Psoas muscle (tissue), 8 donors: ENCODE data around the gene MRPL14. TPM values are rescaled to one million over a fixed set of nuclear protein-coding genes. Genes with fewer than 3 reads are reported as not detected.

Source experiments
- ATAC-seq, 4 donors: fragments of 200-7000 bp; cut with Tn5 transposase; one replicate each; pipeline ENCODE4 v1.9.1; 2020; ENCODE audit warnings: moderate library complexity in 3 of 4, mild to moderate bottlenecking in 2 of 4
- DNase-seq, 2 donors: peaks; one replicate each; pipeline ENCODE4 v3.0.0-alpha.2; 2020
- H3K27ac ChIP-seq: fragments of 200-600 bp; one replicate; pipeline ENCODE4 v1.8.0; 2022
- H3K27me3 ChIP-seq, 3 donors: fragments of 200-600 bp in 1 of 3; one replicate each; pipeline versions ENCODE4 v1.6.1 to v1.8.0; 2013 to 2022; ENCODE audit warnings: low read length in 2 of 3, mild to moderate bottlenecking in 2 of 3, moderate library complexity in 1 of 3; ENCODE audit not compliant: insufficient read depth in 3 of 3
- H3K36me3 ChIP-seq, 2 donors: fragments of 200-600 bp in 1 of 2; one replicate each; pipeline versions ENCODE4 v1.6.1 to v1.8.0; 2013 to 2022; ENCODE audit warnings: low read depth in 1 of 2, mild to moderate bottlenecking in 1 of 2, moderate library complexity in 1 of 2; ENCODE audit not compliant: insufficient read depth in 1 of 2
- H3K4me1 ChIP-seq: fragments of 200-600 bp; one replicate; pipeline ENCODE4 v1.8.0; 2022
- H3K4me3 ChIP-seq: fragments of 200-600 bp; one replicate; pipeline ENCODE4 v1.8.0; 2022; ENCODE audit warnings: mild to moderate bottlenecking
- H3K9me3 ChIP-seq: fragments of 200-600 bp; one replicate; pipeline ENCODE4 v1.8.0; 2022
- WGBS, 3 donors: extraction: QIAGEN DNeasy Blood & Tissue Kit; methylation state at CpG; one replicate each; pipeline versions ENCODE4 v1.1.6 to v1.1.7; 2013; 5-methylcytosine and 5-hydroxymethylcytosine counted together
- intact Hi-C, 2 donors: fragments of 100-400 bp; cut with DNase I; formaldehyde crosslinking; loops; one replicate each; pipeline versions ENCODE4 v1.11.0 to v1.14.2; 2022
- polyA plus RNA-seq, 3 donors: library from polyadenylated mRNA; stranded (reverse); fragments of 200-250 nt; gene quantifications; one replicate each; pipeline ENCODE4 v1.2.3, GENCODE V29; 2013
- total RNA-seq, 4 donors: library from RNA; stranded (reverse); fragmentation: NEBNext Ultra II Directional in 2 of 4; extraction: Animal tissue kit (Norgen Biotek cat#: 25700) in 2 of 4; gene quantifications; one replicate each; pipeline versions ENCODE4 v1.2.1 to v1.2.4, GENCODE V29; 2021 to 2023
- TF ChIP-seq, protein P1 (sequence below): fragments of 200-600 bp; IDR thresholded peaks from one replicate; pipeline ENCODE4 v1.8.0; 2022; ENCODE audit warnings: antibody characterized with exemption
- donor health status: healthy with polysubstance abuse.
- donor health status: DM: no; HTN: no; CAD: no; lungs with moderate emphysema.
- donor health status: Bipolar disorder and iron deficiency.
- donor health status: healthy.
- donor health status: DM: yes; HTN: yes; CAD: no.
- donor health status: DM: no; HTN: no; CAD: no.
- donor health status: DM: no; HTN: no; CAD: no.
- donor health status: DM: yes; HTN: yes; CAD: no.

The MRPL14 gene
- total and polyA plus RNA-seq, 7 donors: 62.3 to 308 (median 166) TPM

DNA sequence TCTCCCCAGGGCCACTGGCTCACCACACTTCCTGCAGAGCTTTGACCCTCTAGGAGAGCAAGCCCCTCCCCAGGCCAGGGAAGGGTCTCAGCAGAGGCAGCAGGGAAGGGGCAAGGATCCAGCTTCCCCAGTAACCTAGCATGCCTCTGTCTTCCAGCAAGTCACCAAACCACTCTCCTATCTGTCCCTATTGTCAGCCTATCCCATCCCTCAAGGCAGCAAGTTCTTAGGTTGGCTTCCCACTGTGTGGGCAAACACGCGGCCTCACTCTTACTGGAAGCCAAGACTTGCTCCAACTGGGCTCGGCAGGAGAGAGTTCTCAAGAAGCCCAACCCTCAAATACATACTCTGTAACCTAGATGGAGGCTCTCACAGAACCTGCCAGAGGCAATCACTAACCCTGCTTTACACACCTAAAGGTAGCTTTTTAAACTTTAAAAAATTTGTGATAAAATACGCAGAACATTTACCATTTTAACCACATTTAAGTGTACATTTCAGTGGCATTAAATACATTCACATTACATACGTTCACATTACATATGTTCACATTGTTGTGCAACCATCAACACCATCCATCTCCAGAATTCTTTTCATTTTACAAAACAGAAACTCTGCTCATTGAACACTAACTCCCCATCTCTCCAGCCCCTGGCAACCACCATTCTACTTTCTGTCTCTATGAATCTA is 58.5 kb downstream of the MRPL14 start:
- no peaks in the 10 kb centered on the region for H3K9me3 ChIP-seq
- H3K27me3 ChIP-seq: no peaks in the 10 kb centered on the region
- no peaks in the 10 kb centered on the region for H3K36me3 ChIP-seq
- TF ChIP-seq, protein P1, sequence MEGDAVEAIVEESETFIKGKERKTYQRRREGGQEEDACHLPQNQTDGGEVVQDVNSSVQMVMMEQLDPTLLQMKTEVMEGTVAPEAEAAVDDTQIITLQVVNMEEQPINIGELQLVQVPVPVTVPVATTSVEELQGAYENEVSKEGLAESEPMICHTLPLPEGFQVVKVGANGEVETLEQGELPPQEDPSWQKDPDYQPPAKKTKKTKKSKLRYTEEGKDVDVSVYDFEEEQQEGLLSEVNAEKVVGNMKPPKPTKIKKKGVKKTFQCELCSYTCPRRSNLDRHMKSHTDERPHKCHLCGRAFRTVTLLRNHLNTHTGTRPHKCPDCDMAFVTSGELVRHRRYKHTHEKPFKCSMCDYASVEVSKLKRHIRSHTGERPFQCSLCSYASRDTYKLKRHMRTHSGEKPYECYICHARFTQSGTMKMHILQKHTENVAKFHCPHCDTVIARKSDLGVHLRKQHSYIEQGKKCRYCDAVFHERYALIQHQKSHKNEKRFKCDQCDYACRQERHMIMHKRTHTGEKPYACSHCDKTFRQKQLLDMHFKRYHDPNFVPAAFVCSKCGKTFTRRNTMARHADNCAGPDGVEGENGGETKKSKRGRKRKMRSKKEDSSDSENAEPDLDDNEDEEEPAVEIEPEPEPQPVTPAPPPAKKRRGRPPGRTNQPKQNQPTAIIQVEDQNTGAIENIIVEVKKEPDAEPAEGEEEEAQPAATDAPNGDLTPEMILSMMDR: no peak
- intact Hi-C loops: no loop called here
- ATAC-seq (no peak), DNase-seq (peak in 1 of 2 donors; percentile 26)
- WGBS, 3 donors: 83 to 89% (median 87%) methylated on average over 5 of the region's 5 CpGs
- H3K27ac ChIP-seq: no peak overlapping the region
- H3K4me3 ChIP-seq: no peak overlapping the region
- H3K4me1 ChIP-seq: peaks cover 19% of the 10 kb centered on the region

DNA sequence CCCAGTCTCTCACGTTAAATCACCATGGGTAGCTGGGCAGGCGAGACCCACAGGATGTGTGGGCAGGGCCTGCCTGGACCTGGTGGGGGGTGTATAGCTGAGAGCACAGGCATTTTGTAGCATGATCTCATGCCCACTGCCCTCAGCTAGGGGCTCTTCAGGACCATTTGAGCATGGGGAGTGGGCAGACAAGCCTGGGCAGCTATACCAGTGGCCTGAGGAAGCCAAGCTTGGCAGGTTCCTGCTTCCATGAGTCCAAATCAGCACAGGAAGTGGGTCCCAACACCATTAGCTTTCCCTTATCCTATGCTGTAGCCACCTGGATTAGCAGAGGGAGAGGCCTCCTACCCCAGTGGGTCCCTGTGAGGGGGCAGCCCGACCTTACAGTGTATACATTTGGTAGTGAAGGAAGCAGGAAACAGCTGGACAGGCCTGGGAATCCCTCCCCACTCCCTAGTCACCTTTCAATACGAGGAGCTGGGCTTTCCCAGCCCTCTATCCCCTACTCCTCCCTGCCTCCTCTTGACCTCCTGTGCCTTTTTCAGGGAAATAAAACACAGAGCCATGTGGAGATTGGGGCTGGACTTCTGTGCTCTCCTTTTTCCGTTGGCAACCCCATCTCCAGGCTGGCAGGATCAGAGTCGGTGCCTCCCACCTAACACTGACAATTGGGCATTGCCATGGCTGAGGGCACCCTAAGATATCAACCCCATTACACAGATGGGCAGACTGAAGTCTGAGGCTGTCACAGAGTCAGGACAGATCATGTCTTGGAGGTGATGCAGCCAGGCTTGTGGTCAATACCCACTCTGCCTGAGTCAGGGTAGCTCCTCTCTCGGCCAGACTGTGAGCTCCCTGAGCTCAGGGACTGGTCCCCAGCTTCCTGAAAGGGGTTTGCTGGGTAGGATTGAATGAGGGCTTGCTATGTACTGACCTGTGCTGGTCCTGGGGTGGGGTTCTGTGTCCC is 59.8 kb downstream of the MRPL14 start:
- H3K36me3 ChIP-seq: no peaks in the 10 kb centered on the region
- H3K4me3 ChIP-seq: no peak overlapping the region
- H3K9me3 ChIP-seq: no peaks in the 10 kb centered on the region
- intact Hi-C loops: no loop called here
- ATAC-seq: no peak
- no peak overlapping the region for H3K27ac ChIP-seq
- TF ChIP-seq, protein P1: no peak
- no peaks in the 10 kb centered on the region for H3K27me3 ChIP-seq
- H3K4me1 ChIP-seq: peaks cover 26% of the 10 kb centered on the region
- peak in 1 of 2 donors; percentile 14 for DNase-seq
- WGBS, 3 donors: 68 to 77% (median 76%) methylated on average over 7 of the region's 7 CpGs

DNA sequence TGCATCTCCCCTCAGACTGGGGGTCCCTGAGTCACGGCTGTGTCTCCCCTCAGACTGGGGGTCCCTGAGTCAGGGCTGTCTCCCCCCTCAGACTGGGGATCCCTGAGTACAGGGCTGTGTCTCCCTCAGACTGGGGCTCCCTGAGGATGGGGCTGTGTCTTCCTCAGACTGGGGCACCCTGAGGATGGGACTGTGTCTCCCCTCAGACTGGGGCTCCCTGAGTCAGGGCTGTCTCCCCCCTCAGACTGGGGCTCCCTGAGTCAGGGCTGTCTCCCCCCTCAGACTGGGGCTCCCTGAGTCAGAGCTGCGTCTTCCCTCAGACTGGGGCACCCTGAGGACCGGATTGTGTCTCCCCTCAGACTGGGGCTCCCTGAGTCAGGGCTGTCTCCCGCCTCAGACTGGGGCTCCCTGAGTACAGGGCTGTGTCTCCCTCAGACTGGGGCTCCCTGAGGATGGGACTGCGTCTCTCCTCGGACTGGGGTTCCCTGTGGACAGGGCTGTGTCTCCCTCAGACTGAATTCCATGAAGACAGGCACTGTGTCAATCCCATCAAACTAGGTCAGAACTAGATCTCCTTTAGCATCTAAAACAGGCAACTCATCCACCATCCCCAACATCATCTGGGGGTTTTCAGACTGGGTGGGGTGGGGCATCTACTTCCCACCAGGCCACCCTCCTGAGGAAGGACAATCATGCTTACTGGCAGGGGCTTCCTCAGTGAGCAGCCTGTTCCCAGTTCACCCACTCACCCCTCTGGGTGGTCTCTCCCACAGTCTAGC is 60.7 kb downstream of the MRPL14 start:
- 86 to 96% (median 90%) methylated on average over 6 of the region's 6 CpGs for WGBS, 3 donors
- no peaks in the 10 kb centered on the region for H3K9me3 ChIP-seq
- TF ChIP-seq, protein P1: no peak
- no peak overlapping the region for H3K27ac ChIP-seq
- H3K4me3 ChIP-seq: no peak overlapping the region
- intact Hi-C loops: no loop called here
- DNase-seq: no peak
- no peaks in the 10 kb centered on the region for H3K27me3 ChIP-seq
- no peak for ATAC-seq
- H3K36me3 ChIP-seq: no peaks in the 10 kb centered on the region
- peaks cover 32% of the 10 kb centered on the region for H3K4me1 ChIP-seq

DNA sequence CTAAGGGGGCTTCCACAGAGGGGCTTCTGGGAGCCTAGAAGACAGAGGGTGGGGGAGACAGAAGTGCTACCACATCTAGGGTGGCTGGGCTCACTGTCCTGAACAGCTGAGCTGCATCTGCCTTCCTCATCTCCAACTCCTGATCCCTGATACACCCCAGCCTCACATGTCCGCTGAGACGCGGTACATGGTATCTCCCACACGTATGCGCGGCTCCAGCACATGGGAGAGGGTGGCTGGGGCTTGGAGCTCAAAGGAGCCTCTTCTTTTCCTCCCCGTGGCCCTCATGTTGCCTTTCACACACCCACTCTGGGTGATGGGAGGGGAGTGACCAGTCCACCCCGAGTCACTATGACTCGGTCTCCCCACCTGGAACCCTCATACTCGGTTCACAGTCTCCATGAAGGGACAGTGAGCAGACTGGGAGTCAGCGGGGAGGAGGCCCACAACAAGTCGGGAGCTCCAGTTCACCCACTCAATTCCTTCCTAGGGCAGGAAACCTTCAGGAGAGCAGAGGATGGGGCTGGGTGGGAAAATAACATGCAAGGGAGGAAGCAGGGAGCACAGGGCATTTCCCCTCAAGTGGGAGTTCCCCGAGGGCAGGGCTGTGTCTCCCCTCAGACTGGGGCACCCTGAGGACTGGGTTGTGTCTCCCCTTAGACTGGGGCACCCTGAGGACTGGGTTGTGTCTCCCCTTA is 61.7 kb downstream of the MRPL14 start:
- Histone ChIP-seq H3K4me1 (peaks cover 42% of the 10 kb centered on the region), H3K36me3 (no peaks in the 10 kb centered on the region), H3K4me3 (no peak overlapping the region), H3K27me3 (no peaks in the 10 kb centered on the region), H3K27ac (peak overlapping the region; percentile 58), H3K9me3 (no peaks in the 10 kb centered on the region)
- TF ChIP-seq, protein P1: no peak
- intact Hi-C loops: no loop called here
- DNase-seq (no peak), ATAC-seq (no peak)
- 87 to 92% (median 91%) methylated on average over 13 of the region's 13 CpGs for WGBS, 3 donors
